D721Med (cell line): ENCODE measurements around the gene TTC7B.

Experiments
- DNase-seq: peaks from one replicate; pipeline ENCODE4 v3.0.0; 2011; ENCODE audit warnings: low spot score; ENCODE audit not compliant: insufficient read length
- FAIRE-seq: peaks from 2 replicates; lab custom pipeline; 2011; peaks lifted over from hg19 to GRCh38; lab: Jason Lieb, UNC
- CTCF ChIP-seq: IDR thresholded peaks from 2 replicates; pipeline ENCODE4 v1.5.1; 2012; ENCODE audit warnings: mild to moderate bottlenecking, control low read depth; ENCODE audit not compliant: insufficient read depth; ENCODE audit errors: missing control alignments

TTC7B gene

DNA sequence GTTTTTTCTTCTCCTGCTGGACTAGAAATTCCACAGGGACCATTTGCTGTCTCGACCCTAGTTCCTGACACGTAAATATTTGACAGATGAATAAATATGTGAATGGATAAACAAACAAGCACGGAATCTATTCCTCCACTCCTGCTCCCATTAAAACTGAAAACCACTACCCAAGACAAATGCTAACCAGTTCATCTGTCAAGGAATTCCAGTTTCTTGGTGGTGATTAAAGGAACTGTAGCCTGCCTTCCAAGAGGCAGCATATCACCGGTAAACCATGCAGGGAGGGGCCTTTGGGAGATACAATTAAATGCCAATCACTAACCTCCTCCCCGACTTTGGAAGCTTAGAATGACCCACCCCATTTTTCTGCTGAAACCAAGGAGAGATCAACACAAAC, 95.4 kb downstream of the TTC7B start:
- no peak for TF ChIP-seq CTCF
- no peak for FAIRE-seq
- DNase-seq: no peak

GRCh38 chr14:90720336-90720735, 95.9 kb downstream of the TTC7B start:
- DNase-seq (no peak), FAIRE-seq (no peak)
- TF ChIP-seq CTCF: no peak

- no peak for FAIRE-seq
- no peak for TF ChIP-seq CTCF
- no peak for DNase-seq
These were observed 98.3 kb downstream of the TTC7B start for GRCh38 chr14:90717916-90718315.

DNA sequence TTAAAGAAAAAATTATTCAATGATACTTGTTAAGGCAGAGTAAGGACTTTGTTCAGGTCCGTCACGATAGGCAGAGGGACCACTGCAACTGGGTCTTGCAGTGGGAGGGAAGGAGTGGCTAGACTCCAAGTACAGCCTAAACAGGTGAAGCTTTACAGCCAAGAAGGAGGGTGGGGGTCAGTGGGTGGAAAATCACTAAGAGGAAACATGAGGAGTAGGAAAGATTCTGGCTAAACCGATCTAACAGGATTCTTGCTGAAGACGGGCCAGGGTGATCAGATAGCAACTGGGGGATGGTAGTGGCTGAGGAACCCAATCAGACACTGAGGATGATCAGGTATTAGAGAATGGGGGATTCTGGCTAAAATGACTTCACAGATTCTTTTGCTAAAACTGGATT, 100.2 kb downstream of the TTC7B start:
- no peak for TF ChIP-seq CTCF
- FAIRE-seq (no peak), DNase-seq (no peak)

DNA sequence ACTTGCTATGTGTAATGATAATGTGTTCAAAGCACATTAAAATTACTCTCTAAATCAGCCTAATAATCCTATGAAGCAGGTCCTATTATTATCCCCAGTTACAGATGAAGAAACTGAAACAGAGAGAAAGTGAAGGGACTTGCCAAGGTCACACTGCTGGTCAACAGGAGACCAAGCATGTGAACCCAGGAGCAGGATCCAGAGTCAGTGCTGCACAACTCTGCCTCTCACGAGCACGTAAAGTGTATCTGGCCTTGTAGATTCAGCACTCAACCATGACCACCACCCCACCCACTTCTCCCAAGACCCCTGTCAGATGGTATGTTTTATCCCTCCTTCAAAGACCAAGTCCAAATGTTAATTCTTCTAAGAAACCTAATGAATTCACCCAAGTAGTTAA, 100.7 kb downstream of the TTC7B start:
- FAIRE-seq (no peak), DNase-seq (no peak)
- TF ChIP-seq CTCF: no peak

DNA sequence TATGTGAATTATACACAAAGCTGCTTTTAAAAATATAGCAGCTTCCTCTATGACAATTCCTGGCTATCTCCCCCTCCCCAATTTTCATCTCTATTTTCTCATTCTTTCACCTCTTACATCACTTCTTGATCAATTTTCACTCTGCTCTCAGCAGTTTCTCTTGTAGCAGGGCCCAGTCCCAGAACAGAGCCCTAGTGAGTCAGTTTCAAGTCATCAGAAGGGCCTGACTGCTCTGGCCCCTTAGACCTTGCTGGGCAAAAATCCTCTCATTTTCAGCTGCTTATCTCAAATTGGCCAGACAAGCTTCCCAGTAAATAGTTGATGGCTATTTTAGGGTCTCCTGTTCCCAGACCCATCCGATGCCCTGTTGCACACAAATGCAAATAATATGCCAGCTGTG, 101.4 kb downstream of the TTC7B start:
- no peak for TF ChIP-seq CTCF
- DNase-seq (no peak), FAIRE-seq (no peak)

- no peak for TF ChIP-seq CTCF
- FAIRE-seq: no peak
- no peak for DNase-seq
These were observed 111.4 kb downstream of the TTC7B start for GRCh38 chr14:90704738-90705392.
